SW 1271 (cell line): ENCODE data around the gene STT3B.
"Not testable (repeated sequence)": the region's sequence is repeated elsewhere in the genome, so short reads cannot be mapped to it uniquely, and the experiment has no call there.

Source experiments
- DNase-seq, 2 experiments: peaks; one replicate each; lab custom pipeline; 2025; lab: John Stamatoyannopoulos, UW

STT3B gene

GRCh38 chr3:31600431-31600830, 67.7 kb downstream of the STT3B start:
- DNase-seq, result no peak

- DNase-seq, result not testable (repeated sequence)
Measured at GRCh38 chr3:31605333-31605732, 72.6 kb downstream of the STT3B start.

- DNase-seq, result no peak
Measured at GRCh38 chr3:31606453-31606852, 73.7 kb downstream of the STT3B start.

GRCh38 chr3:31610700-31611275, 78.1 kb downstream of the STT3B start:
- peak in 1 of 2 experiments; percentile 21 for DNase-seq

GRCh38 chr3:31613177-31613576, 80.5 kb downstream of the STT3B start:
- no peak for DNase-seq

GRCh38 chr3:31613654-31614053, 80.9 kb downstream of the STT3B start:
- DNase-seq, result no peak

GRCh38 chr3:31614162-31614921, 81.6 kb downstream of the STT3B start:
- no peak for DNase-seq

- DNase-seq, result no peak
Measured at GRCh38 chr3:31615071-31615875, 82.5 kb downstream of the STT3B start.

- no peak for DNase-seq
Measured at GRCh38 chr3:31616711-31617110, 84.0 kb downstream of the STT3B start.

- no peak for DNase-seq
Measured at GRCh38 chr3:31620656-31621055, 87.9 kb downstream of the STT3B start.

- DNase-seq, result no peak
Measured at GRCh38 chr3:31621314-31621713, 88.6 kb downstream of the STT3B start.

GRCh38 chr3:31622636-31623288, 90.0 kb downstream of the STT3B start:
- no peak for DNase-seq

GRCh38 chr3:31624083-31624709, 91.5 kb downstream of the STT3B start:
- DNase-seq, result no peak

- DNase-seq, result no peak
Measured at GRCh38 chr3:31625358-31625757, 92.6 kb downstream of the STT3B start.

- no peak for DNase-seq
Measured at GRCh38 chr3:31629054-31629453, 96.3 kb downstream of the STT3B start.

GRCh38 chr3:31634476-31634875, 101.8 kb downstream of the STT3B start:
- DNase-seq, result no peak

- DNase-seq, result no peak
Measured at GRCh38 chr3:31635545-31635944, 102.8 kb downstream of the STT3B start.

- DNase-seq, result no peak
Measured at GRCh38 chr3:31636049-31636448, 103.3 kb downstream of the STT3B start.

- DNase-seq, result no peak
Measured at GRCh38 chr3:31636694-31637442, 104.1 kb downstream of the STT3B start.

GRCh38 chr3:31639828-31640227, 107.1 kb downstream of the STT3B start:
- no peak for DNase-seq

GRCh38 chr3:31645256-31645655, 112.5 kb downstream of the STT3B start:
- DNase-seq, result no peak
